GM21576 (cell line): Measurements from ENCODE around the gene GPR4.
"Not testable (repeated sequence)": the region's sequence is repeated elsewhere in the genome, so short reads cannot be mapped to it uniquely, and the experiment has no call there.

Experiments used
- ATAC-seq: cut with Tn5 transposase; IDR thresholded peaks from one replicate; pipeline ENCODE4 v1.9.1; 2021; ENCODE audit warnings: mild to moderate bottlenecking, moderate library complexity; ENCODE audit not compliant: unreplicated experiment

GPR4 gene

DNA sequence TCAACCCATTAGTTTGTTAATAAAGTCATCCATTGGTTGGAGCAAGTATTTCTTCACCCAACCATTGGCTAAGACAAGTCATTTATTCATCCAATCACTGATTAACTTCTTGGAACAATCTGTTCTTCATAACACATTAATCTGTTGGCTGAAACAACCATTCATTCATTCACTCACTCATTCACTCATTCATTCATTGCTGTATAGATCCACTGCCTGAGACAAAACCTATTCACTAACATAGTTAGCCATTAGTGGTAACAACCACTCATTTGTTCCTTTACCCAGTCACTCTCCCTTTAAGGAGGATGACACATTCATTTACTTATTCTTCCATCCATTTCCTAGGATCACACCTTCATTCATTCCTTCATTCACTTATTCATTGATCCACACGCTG is 22.0 kb upstream of the GPR4 start:
- ATAC-seq: no peak

DNA sequence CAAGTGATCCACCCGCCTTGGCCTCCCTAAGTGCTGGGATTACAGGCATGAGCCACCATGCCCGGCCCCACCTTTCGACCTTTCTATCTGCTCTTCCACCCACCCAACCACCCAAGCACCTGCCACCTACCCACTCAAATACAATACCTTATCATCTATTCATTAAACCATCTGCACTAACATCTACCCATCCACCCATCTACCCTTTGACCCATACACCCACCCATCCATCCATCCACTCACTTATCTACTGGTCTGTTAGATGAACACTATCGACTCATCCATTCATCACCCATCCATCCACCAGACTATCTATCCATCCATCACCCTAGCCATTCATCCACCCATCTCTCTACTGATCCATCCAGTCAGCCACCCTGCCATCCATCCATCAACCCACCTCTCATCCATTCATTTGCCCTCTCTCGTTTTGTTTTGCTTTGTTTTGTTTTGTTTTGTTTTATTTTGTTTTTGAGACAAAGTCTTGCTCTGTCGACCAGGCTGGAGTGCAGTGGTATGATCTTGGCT is 20.0 kb upstream of the GPR4 start:
- no peak for ATAC-seq

DNA sequence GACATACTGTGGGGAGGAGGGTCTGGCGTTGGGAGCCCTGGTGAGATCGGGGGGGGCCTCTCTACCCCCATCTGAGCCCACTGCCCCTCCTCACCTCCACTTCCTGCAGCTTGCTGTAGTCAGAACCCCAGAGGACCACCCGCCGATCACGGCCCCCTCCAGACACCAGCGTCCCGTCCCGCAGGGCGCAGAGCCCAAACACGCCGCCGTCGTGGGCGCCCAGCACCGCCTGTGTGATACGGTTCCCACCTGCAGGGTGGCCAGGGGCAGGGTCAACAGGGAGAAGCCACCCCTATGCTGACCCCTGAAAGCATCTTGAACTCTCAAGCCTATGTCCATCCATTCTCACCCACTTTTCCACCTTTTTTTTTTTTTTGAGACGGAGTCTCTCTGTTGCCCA is 19.4 kb upstream of the GPR4 start:
- ATAC-seq: no peak

DNA sequence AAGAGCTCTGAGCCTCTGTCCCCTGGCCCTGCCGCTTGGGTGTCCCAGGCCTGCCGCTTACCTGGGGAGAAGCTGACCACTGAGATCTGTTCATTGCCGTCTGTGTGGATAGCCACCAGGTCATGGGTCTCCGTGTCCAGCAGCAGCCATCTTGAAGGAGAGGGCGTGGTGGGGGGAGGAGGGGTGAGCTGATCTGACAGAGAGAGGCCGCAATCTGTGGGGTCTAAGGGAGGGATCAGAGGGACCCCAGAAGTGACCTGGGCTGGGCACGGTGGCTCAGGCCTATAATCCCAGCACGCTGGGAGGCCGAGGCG is 14.6 kb upstream of the GPR4 start:
- ATAC-seq: no peak

DNA sequence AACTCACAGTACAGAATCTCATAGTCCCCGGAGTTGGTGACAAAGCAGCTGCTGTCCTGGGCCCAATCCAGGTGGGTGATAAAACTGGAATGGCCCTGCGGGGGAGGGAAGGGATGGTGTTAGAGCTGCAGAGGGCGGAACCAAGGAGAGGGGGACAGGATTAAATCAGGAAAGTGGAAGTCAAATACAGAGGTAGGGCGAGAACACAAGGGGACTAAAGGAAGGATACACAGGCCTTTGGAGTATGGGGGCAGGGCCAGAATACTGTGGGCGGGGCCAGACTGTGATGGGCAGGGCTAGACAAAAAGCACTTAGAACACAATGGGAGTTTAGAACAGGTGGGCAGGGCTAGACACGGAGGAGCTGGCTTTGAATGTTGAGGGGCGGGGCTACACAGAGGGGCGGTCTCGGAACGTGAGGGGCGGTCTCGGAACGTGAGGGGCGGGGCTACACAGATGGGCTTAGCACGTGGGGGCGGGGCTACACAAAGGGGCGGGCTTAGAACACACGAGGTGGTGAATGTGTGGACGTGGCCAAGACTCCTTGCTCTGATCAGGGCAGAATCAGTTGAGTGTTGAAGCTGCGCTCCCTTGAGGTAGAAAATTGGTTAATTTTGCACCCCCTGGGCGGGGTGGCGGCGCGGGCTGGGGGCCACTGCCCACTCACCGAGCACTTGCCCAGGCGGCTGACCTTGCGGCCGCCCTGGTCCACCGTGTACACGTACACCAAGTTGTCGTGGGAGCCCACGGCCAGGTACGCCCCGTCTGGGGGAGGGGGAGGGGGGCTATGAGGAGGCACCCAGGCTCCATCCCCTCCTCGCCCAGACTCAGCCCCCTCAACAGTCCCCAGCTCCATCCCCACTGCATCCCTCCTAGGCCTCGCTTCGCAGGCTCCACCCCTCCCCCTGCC is 14.0 kb upstream of the GPR4 start:
- peak; percentile 53 for ATAC-seq

DNA sequence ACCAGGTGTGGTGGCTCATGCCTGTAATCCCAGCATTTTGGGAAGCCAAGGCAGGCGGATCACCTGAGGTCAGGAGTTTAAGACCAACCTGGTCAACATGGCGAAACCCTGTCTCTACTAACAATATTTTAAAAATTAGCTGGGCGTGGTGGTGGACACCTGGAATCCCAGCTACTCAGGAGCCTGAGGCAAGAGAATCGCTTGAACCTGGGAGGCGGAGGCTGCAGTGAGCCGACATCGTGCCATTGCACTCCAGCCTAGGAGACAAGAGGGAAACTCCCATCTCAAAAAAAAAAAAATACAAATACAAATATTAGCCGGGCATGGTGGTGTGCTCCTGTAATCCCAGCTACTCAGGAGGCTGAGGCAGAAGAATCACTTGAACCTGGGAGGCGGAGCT is 13.0 kb upstream of the GPR4 start:
- ATAC-seq: not testable (repeated sequence)

DNA sequence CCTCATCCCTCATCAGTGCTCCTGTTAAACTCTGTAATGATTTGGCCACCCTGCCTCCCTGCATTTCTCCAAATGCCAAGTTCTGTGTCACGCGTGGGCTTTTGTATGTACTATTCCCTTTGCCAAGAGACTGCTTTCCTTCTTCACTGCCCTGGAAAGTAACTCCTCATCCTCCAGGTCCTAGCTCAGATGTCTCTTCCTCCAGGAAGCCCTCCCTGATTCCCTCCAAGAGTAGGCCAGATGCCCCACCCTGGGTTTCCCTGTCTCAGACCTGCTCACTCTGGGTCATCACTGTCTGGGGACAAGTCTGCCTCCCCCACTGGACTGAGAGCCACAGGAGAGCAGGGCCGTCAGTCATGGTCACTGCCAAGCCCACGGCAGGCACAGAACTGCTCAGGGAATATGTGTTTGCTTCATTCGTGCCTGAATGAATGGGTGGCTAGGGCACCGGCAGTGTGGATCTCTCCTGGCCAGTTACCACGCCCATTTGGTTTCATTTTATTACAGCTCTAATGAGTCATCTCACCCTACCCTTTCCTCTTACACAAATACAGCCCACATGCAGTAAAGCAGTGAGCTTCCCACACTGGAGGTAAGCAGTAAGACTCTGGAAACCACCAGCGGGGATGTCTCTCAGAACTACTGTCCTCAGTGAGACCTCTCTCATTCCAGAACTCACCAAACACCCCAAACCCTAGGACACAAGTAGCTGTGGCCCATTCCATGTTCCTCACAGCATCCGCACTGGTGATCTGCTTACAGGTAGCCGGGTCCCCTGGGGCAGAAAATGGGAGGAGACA is 12.1 kb upstream of the GPR4 start:
- ATAC-seq: no peak

DNA sequence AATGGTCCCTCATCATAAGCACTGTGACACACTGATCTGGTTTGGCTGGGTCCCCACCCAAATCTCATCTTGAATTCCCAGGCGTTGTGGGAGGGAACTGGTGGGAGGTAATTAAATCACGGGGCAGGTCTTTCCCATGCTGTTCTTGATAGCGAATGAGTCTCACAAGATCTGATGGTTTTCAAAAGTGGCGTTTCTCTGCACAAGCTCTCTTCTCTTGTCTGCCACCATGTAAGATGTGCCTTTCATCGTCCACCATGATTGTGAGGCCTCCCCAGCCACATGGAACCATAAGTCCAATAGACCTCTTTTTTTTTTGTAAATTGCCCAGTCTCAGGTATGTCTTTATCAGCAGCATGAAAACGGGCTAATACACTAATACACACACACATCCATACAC is 6.9 kb upstream of the GPR4 start:
- ATAC-seq: no peak

DNA sequence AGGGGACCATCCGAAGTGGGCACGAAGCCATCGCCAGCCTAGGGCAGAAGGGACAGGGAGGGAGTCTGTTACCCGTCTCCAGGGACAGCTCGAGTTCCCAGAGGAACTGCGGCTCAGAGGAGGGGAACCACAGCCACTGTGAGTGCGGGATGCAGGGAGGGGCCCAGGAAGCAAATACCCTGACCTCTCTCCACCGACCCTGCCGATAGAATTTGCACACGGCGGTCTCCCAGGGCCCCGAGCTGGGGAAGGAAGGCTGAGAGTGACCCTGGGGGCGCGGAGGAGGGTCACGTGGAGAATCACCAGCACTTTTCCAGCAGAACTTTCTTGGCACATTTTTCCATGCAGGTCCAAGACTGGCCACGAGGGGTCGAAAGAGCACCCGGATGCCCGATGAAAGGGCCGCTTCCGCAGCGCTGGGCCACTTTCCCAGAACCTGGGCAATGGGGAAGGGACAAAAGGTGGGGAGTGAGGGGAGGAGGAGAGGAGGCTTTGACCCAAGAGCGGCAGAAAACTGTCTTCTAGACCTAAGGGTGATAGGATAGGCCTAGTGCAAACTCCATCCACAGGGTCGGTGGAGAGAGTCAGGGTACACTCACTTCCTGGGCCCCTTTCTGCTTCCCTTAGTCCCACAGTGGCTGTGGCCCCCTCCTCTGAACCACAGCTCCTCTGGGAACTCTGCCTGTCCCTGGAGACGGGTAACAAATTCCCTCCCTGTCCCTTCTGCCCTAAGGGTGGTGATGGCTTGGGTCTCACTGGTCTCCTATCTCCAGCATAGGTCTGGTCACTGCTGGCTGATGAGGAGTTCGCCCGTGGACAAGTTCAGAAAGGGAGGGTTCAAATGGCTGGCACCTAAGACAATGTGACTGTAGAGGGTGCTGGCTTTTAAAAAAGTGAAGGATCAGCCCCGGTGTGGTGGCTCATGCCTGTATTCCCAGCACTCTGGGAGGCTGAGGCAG is 5.3 kb upstream of the GPR4 start:
- no peak for ATAC-seq

DNA sequence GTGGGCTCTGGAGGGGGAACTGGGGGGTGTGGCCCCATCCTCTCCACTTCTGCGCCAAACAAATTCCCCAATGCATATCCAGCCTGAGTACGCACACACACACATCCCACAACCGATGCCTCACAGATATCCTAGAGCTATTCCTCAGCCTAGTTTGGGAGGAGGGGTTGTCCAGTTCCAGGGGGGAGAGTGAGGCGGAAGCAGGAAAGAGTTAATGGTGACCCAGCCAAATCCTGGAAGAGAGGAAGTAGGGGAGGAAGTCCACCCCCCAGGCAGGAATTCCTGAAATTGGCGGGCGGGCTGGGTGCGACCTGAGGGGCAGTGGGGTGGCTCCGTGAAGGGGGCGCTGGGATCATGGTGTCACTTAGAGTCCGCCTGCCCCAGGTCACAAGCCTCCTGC is 897 bp downstream of the GPR4 start:
- ATAC-seq: no peak

DNA sequence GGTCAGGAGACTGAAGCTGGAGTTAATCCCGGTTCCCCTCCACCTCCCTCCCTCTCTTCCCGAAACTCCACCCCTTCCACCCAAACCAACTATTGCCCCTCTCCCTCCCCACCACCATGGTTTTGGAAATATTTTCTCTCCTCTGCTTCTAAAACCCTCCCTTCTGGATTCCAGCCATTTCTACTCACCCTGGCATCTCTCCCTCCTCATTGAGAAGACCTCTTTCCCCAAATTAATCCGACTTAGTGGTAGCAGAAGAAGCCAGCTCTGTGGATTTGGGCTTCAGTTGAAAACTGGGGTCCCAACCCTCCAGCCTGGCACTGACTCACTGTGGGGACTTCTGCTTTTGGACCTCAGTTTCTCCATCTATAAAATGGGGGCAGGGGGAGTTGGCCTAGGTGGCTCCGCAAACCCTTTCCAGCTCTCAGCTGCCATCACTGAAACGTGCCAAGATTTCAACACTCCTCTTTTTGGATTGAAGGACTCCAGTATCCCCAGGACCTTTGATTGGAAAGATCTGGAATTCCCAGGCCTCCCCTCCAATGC is 1.6 kb downstream of the GPR4 start:
- no peak for ATAC-seq

DNA sequence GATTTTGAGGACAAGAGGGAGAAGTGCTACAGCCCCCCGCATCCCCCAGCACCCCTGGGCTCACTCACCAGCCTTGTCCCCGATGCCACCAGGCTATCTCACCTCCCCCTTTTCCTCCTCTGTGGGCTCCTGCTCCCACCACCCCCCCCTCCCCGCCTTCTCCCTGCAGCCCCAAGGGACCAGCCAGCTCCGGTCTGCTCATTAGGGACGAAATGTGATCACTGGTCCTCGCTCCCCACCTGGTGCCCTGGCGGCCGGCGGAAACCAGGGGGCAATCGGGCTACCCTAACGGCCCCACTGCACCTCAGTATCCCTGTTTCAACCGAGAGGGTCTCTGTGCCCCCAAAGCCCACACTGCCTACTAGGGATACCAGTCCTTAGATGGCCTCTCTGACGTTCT is 2.7 kb downstream of the GPR4 start:
- ATAC-seq: no peak

DNA sequence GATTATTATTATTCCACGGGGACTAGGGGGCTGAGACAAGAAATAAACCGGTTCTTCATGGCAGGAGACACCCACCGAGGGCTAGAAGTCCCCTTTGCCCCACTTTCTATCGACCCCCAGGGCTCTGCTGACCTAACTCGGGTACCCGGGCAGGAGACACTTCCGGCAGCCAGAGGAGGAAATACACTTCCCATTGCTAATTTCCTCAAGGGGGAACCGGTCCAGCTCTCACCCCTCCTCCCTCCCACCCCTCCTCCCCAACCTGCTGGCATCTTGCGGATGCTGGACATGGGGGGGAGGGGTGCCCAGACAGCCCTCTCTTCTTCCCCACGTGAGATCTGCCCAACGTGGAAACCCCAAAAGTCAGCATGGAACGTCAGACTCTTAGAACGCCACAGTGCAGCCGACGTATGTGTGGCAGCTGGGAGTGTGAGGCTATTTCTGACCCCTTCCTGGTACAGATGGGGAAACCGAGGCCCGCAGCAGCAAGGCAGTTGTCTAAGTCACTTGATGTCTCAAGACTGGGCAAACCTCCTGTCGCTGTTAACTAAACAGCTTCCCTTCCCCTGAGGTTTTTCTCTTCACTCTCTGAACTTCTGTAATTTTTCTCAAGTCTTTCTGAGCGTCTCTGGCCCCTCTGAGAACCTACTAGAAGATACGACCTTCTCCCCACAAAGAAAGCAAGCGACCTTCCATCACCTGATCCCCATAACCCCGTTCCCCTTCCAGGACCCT is 3.6 kb downstream of the GPR4 start:
- ATAC-seq: no peak

DNA sequence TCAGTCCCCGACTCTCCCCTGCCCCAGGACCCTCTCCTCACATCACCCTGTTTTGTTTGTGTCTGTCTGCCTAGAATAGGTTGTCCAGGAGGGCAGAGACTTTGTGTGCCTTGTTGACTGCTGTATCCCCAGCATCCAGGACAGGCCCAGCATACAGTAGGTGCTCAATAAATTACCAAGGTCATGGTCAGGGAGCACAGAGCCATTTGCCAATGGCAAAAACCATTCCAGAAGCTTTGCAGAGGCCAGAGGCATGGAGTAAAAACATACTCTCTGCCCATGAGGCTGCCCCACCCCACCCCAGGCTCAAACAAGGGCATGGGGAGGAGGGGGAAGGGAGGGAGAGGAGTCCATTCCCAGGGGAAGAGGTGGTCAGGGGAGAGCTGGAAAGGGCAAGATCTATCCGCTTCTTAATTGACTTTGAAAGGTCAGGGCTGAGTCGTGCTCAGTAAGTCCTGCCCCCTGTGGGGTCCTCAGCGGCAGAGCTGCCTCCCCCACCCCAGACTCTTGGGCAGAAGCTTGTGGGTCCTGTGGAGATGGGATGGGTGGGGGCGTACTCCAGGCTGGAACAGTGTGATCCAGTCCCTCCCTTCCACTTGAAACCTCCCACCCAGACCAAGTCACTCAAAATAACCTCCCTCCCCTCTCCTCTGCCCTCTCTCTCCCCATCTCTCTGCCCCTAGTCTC is 4.4 kb downstream of the GPR4 start:
- no peak for ATAC-seq

DNA sequence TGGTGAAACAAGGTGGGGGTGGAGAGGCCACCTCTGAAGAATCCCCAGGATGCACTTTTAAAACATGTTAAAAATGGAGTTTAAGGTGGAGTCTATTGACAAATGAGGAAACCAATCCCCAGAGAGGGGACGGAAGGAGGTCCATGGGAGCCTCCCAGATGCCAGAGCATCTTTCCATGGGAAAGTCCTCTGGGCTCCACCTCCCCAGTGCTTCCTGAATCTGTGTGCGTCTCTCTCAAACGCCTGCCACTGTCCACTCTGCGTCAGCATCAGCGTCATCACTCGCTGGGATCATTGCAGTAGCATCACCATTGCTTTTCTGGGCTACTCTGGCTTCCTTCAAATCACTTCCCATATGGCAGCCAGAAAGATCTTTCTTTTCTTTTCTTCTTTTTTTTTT is 6.2 kb downstream of the GPR4 start:
- no peak for ATAC-seq

DNA sequence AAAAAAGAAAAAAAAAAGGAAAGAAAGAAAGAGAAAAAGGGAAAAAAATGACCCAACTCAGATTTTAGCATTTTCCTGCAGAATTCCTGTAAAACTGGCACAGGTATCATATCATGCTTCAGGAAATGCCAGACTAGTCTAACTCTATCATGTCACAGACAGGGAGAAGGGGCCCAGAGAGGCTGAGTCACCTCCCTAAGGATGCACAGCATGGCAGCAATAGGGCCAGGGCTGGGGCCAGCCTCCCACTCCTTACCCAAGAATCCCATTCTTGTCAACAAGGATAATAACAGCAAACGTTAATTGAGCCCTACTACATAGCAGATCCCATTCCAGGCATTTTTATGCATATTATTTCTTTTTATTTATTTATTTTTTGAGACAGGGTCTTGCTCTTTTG is 8.5 kb downstream of the GPR4 start:
- no peak for ATAC-seq

DNA sequence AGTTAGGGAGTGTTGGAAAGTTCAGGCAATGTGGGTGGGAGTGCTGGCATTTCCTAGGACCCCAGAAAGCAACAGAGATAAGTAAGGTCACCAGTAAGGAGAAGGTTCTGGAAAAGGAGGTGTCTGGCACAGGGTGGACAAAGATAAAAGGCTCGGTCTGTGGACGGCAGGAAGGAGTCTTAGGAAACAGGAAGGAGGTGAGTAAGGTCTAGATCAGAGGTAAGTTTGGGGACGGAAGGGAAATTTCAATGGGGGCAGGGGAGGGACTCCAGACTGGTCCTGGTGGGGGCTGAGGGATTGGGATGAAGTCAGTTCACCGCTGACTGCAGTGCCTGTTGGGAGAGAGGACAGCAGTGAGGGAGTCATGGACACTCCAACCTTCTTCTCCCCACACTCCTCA is 9.6 kb downstream of the GPR4 start:
- no peak for ATAC-seq

DNA sequence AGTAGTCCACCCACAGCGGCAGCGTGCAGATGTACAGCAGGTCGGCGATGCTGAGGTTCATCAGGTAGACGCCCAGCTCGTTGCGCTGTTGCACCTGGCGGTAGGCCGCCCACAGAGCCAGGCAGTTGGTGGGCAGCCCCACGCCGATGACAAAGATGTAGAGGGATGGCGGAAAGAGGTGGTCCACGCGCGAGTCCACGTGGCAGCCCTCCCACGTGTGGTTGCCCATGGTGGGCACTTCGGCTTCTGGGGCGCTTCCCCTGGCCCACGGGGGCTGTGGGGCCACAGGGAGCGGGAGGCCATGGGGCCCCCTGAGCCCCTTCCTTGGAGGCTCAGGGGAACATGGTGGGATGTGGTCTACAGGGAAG is 10.4 kb downstream of the GPR4 start:
- ATAC-seq: no peak

DNA sequence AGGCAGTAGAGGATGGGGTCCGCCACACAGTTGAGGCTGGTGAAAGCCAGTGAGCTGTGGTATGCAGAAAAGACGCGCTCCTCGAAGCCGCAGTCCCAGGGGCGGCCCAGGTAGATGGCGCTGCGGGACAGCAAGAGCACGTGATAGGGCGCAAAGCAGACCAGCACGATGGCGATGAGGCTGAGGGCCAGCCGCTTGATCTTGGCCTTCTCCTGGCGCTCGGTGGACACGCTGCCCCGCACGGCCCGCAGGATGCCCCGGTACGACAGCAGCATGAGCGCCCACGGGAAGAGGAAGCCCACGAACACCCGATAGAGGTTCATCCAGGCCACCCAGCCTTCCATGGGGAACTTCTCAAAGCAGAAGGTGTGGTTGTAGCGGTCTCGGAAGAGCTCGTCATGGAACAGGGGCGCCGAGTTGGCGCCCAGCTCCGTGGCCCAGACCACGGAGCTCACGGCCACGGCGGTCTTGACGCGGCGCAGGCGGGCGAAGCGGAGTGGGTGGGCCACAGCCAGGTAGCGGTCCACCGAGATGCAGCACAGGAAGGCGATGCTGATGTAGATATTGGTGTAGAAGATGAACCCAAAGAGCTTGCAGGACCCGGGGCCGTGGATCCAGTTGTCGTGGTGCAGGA is 10.9 kb downstream of the GPR4 start:
- no peak for ATAC-seq
